ENCODE measurements around the gene PSME4.
"Not testable (repeated sequence)": the region's sequence is repeated elsewhere in the genome, so short reads cannot be mapped to it uniquely, and the experiment has no call there.

PSME4 gene

GRCh38 chr2:53828331-53828730 lies 142.5 kb downstream of the PSME4 start:
- Histone ChIP-seq H3K27me3 (no peaks in the 10 kb centered on the region), H3K4me3 (no peak overlapping the region), H3K9me3 (no peaks in the 10 kb centered on the region), H3K4me1 (no peaks in the 10 kb centered on the region), H3K36me3 (peaks cover 0 to 19% (median 12%) of the 10 kb centered on the region in 3 donors), H3K27ac (no peak overlapping the region)
- no peak for DNase-seq
- TF ChIP-seq CTCF (IDR thresholded peaks at IDR 0.05) = no peak
- intact Hi-C loops (cut with DNase I; ENCODE audit: low total_unique reads) = no loop called here

- Histone ChIP-seq H3K4me1 (no peaks in the 10 kb centered on the region), H3K9me3 (no peaks in the 10 kb centered on the region), H3K27me3 (no peaks in the 10 kb centered on the region), H3K36me3 (peaks cover 0 to 16% (median 14%) of the 10 kb centered on the region in 3 donors), H3K4me3 (no peak overlapping the region), H3K27ac (no peak overlapping the region)
- TF ChIP-seq CTCF (IDR thresholded peaks at IDR 0.05) = no peak
- intact Hi-C loops (cut with DNase I; ENCODE audit: low total_unique reads) = no loop called here
- no peak for DNase-seq
Observed at GRCh38 chr2:53827398-53828175, 143.2 kb downstream of the PSME4 start.

- Histone ChIP-seq H3K4me1 (no peaks in the 10 kb centered on the region), H3K36me3 (peaks cover 0 to 16% (median 9%) of the 10 kb centered on the region in 3 donors), H3K27me3 (no peaks in the 10 kb centered on the region), H3K27ac (no peak overlapping the region), H3K4me3 (no peak overlapping the region), H3K9me3 (no peaks in the 10 kb centered on the region)
- DNase-seq = no peak
- intact Hi-C loops (cut with DNase I; ENCODE audit: low total_unique reads) = no loop called here
- no peak for TF ChIP-seq CTCF (IDR thresholded peaks at IDR 0.05)
Observed at GRCh38 chr2:53826587-53827397, 144.0 kb downstream of the PSME4 start.

GRCh38 chr2:53826030-53826410 lies 144.8 kb downstream of the PSME4 start:
- no peaks in the 10 kb centered on the region for H3K27me3 ChIP-seq
- no peak overlapping the region for H3K27ac ChIP-seq
- peaks cover 0 to 10% (median 2%) of the 10 kb centered on the region in 3 donors for H3K36me3 ChIP-seq
- H3K9me3 ChIP-seq = no peaks in the 10 kb centered on the region
- H3K4me1 ChIP-seq = no peaks in the 10 kb centered on the region
- H3K4me3 ChIP-seq = no peak overlapping the region
- intact Hi-C loops (cut with DNase I; ENCODE audit: low total_unique reads) = no loop called here
- DNase-seq = no peak
- TF ChIP-seq CTCF (IDR thresholded peaks at IDR 0.05) = no peak

- H3K27me3 ChIP-seq; H3K4me3 ChIP-seq; intact Hi-C loops (cut with DNase I; ENCODE audit: low total_unique reads); H3K9me3 ChIP-seq; H3K4me1 ChIP-seq; H3K27ac ChIP-seq; DNase-seq: not testable (repeated sequence)
- peaks cover 10 to 16% (median 12%) of the 10 kb centered on the region in 3 donors for H3K36me3 ChIP-seq
Observed at GRCh38 chr2:53823639-53824038, 147.2 kb downstream of the PSME4 start.

GRCh38 chr2:53821810-53822209 lies 149.0 kb downstream of the PSME4 start:
- intact Hi-C loops (cut with DNase I; ENCODE audit: low total_unique reads) = no loop called here
- no peak for TF ChIP-seq CTCF (IDR thresholded peaks at IDR 0.05)
- peaks cover 21 to 32% (median 25%) of the 10 kb centered on the region in 3 donors for H3K36me3 ChIP-seq
- H3K4me1 ChIP-seq = no peaks in the 10 kb centered on the region
- H3K9me3 ChIP-seq = no peaks in the 10 kb centered on the region
- H3K27ac ChIP-seq = no peak overlapping the region
- no peak for DNase-seq
- H3K4me3 ChIP-seq = no peak overlapping the region
- no peaks in the 10 kb centered on the region for H3K27me3 ChIP-seq

Measured in tibial artery (tissue), 4 donors.